LNCAP (cell line): ENCODE measurements around the gene STK32C.

ENCODE experiments used
- TF ChIP-seq, protein P1 (sequence below): fragments of 450-650 bp; IDR thresholded peaks from 2 replicates; pipeline ENCODE4 v1.5.1; 2017; ENCODE audit warnings: mild to moderate bottlenecking

The STK32C gene

GRCh38 chr10:132256866-132257265 is 50.9 kb downstream of the STK32C start:
- TF ChIP-seq, protein P1, sequence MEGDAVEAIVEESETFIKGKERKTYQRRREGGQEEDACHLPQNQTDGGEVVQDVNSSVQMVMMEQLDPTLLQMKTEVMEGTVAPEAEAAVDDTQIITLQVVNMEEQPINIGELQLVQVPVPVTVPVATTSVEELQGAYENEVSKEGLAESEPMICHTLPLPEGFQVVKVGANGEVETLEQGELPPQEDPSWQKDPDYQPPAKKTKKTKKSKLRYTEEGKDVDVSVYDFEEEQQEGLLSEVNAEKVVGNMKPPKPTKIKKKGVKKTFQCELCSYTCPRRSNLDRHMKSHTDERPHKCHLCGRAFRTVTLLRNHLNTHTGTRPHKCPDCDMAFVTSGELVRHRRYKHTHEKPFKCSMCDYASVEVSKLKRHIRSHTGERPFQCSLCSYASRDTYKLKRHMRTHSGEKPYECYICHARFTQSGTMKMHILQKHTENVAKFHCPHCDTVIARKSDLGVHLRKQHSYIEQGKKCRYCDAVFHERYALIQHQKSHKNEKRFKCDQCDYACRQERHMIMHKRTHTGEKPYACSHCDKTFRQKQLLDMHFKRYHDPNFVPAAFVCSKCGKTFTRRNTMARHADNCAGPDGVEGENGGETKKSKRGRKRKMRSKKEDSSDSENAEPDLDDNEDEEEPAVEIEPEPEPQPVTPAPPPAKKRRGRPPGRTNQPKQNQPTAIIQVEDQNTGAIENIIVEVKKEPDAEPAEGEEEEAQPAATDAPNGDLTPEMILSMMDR = no peak

GRCh38 chr10:132255489-132256344 is 52.0 kb downstream of the STK32C start:
- TF ChIP-seq, protein P1 = no peak

- TF ChIP-seq, protein P1 = no peak
Observed at GRCh38 chr10:132254841-132255240, 52.9 kb downstream of the STK32C start.

DNA sequence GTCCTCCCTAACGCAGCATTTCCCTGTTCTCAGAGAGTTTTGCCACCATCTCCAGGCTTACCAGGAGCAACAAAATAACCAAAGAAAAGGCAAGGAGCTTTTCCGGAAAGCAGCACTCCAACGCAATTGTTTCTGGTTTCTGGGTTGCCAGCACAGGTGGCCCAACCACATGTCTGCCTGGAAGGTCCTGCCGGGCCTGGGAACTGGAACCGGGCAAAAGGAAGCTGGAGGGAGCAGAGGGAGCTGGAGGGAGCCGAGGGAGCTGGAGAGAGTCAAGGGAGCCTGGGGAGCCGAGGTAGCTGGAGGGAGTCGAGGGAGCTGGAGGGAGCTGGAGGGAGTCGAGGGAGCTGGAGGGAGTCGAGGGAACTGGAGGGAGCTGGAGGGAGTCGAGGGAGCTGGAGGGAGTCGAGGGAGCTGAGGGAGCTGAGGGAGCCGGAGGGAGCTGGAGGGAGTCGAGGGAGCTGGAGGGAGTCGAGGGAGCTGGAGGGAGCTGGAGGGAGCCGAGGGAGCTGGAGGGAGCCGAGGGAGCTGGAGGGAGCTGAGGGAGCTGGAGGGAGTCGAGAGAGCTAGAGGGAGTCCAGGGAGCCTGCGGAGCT is 54.6 kb downstream of the STK32C start:
- TF ChIP-seq, protein P1 = no peak

DNA sequence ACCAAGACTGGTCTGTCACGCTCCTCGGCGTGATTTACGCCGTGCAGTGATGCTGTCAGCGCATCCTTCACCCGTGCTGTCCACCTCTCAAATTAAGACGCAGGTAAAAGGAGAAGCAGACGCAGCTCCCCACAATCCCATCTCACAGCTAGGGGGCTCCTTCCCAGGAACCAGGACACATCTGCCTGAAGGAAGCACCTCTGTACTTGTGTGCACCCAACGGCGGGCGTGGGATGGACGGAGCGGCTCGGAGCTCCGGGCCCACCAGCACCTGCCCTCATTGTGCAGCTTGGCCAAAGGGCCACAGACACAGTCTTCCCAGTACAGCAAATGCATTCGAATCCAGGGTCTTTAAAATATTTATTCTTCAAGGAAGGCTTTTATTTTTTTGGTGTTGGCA is 55.3 kb downstream of the STK32C start:
- TF ChIP-seq, protein P1 = no peak

- TF ChIP-seq, protein P1 = no peak
Observed at GRCh38 chr10:132251928-132252327, 55.8 kb downstream of the STK32C start.

DNA sequence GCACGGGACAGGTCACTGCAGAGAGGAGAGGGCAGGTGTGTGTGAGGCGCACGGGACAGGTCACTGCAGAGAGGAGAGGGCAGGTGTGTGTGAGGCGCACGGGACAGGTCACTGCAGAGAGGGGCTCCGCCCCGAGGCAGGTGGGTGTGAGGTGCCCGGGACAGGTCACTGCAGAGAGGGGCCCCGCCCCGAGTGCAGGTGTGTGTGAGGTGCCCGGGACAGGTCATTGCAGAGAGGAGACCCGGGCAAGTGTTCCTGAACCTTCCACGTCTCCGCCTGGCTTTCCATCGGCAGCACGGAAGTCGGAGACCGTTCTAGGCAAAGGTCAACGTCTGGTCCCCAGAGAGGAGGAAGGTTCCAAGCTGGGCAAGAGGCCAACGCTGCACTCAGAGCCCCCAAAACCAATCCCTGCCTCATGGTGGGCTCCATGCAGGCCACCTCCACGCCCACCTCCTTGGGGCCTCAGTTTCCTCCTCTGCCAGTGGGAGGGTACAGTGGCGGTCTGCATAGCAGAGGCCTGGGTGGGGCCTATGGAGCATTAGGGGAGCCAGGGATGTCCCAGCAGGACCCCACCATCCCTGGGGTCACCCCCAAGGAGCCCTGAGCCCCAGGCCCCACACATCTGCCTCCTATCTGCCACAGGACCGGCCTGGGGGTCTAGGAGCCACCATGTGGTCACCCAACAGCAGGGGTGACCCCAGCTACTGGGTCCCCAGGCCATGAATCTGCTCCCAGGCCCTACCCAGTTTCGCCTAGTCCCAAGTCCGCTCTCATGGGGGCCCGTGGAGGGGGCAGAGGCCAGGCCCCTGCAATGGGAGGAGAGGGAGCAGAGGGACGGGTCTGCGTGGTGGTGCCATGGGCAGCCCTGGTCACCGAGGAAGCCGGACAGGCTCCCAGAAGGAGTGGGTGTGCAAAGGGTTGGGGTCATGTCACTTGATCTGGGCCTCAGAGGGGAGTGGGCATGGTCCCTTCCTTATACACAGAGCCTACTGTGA is 57.0 kb downstream of the STK32C start:
- TF ChIP-seq, protein P1 = no peak
